ENCODE results near the gene AHI1. TPM values are rescaled to one million over a fixed set of nuclear protein-coding genes. Genes with fewer than 3 reads are reported as not detected.

Gene AHI1
- total RNA-seq, 1 donor from 2014 or later: 34.0 TPM

DNA sequence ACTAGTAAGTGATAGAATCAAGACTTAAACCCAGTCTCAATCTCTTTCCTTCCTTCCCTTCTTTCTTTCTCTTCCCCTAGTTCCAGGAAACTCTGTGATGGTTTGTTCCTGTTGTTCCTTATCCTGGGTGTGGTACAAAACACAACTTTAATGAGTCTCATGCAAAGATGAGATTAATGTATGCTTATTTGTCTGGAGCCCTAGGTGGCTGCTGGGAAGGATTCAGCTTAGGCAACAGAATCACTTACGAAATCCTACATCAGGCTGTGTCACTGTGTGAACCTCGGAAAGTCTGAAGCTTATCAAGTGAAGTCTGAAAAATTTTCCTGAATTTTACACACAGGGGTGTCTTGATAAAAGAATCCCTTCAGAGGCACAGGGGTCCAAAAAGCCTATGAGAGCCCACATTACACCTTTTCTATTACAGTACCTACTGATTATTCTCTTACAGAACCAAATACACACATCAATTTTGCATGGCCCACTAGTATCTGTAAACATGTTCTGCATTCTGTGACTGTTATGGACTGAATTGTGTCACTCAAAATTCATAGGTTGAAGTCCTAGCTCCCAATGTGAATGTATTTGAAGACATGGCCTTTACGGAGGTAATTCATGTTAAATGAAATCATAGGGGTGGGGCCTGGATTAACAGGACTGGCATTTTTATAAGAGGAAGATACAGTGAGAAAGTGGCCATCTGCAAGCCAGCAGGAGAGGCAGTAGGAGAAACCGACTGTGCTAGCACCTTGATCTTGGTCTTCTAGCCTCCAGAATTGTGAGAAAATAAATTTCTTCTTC, 171.7 kb downstream of the AHI1 start:
- no peak for DNase-seq

- DNase-seq: no peak
Measured at GRCh38 chr6:135324531-135324930, 173.0 kb downstream of the AHI1 start.

- DNase-seq: no peak
Measured at GRCh38 chr6:135323979-135324378, 173.6 kb downstream of the AHI1 start.

- no peak for DNase-seq
Measured at GRCh38 chr6:135323202-135323668, 174.3 kb downstream of the AHI1 start.

- peak; percentile 8 for DNase-seq
Measured at GRCh38 chr6:135322427-135323201, 174.9 kb downstream of the AHI1 start.

- no peak for DNase-seq
Measured at GRCh38 chr6:135320721-135321621, 176.6 kb downstream of the AHI1 start.

GRCh38 chr6:135319819-135320218, 177.7 kb downstream of the AHI1 start:
- DNase-seq: no peak

DNA sequence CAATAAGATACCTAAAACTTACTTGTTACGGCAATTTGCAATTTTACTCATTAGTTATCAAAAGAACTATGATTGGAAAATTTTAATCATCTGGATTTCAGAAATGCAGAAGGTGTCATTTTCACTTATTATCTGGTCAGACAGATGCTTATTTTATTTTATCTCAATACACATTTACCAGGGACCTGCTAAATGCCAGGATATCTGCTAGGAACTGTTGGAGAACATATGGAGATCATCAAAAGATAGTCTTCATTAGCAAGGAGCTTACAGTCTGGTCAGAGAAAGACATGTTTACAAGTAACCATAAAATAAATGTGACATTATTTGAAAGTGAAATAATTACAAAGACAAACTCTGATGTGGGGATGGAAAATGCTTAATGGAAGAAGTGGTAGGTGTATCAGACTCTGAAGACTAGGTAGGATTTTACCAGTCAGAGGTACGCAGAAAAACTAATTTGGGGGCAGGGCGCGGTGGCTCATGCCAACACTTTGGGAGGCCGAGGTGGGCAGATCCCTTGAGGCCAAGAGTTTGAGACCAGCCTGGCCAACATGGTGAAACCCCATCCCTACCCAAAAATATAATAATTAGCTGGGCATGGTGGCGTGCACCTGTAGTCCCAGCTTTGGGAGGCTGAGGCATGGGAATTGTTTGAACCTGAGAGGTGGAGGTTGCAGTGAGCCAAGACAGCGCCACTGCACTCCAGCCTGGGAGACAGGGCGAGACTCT, 178.6 kb downstream of the AHI1 start:
- DNase-seq: no peak

- DNase-seq: no peak
Measured at GRCh38 chr6:135314543-135314942, 183.0 kb downstream of the AHI1 start.

DNA sequence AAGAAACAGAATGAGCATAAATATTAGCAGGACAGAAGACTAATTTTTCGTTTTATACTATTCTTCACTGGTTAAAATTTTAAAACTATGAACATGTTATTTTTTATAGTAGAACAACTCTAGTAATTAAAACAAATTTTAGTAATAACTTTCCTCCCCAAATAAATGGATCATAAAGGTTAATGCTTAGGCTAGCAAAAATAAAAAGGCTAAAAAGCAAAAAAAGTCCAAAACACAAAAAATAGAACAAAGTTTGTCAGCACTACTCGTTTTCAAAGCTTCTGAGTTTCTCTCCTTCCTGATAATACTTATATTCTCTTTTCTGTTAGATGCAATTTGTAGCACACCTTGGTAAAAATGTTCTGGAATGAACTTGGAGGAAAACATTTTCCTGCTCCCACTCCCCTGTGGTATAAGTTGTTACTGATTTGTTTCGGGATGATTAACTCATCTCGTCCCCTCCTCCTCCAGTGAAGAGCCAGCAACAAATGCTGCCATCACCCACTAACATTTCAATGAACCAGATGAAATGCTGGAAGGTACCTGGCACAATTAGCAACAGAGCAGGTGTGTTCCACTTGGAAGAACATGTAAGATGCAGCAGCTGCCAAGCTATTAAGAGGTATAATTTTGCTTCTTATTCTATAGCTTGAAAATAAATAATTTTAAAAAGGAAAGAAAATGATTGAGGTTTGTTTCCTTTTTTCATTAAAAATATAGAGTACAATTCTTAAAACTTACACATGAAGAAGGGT, 185.9 kb downstream of the AHI1 start:
- DNase-seq: peak; percentile 13

- peak; percentile 32 for DNase-seq
Measured at GRCh38 chr6:135310291-135310690, 187.2 kb downstream of the AHI1 start.

DNA sequence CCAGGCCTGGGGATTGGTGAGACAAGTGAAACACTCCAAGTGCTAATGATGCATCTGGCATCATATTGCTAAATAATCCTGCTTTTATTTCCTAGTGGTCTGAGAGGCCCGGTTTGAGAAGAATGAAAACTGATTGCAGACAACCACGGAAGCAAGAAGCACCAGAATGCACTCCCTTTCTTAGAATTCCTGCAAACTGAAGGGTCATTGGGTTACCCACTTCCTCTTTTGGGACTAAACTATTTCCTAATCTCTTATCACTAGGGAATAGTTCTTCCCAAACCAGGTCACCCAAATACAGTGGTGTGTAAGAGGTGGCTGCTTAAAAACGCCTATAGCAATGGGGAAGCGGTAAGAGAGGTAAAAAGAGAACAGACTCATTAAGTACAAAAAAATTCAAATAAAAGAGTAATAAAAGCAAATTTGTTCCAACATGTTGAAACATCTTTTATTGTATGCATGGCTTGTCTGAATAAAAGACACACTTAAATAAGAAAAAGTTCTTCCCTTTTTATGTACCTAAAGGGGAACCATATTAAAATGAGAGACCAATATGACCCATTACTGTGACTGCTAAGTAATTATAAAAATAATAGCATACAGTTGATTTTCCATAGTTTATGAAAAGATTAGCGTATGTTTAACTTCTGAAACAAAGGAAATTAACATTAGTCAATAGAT, 190.7 kb downstream of the AHI1 start:
- no peak for DNase-seq

DNA sequence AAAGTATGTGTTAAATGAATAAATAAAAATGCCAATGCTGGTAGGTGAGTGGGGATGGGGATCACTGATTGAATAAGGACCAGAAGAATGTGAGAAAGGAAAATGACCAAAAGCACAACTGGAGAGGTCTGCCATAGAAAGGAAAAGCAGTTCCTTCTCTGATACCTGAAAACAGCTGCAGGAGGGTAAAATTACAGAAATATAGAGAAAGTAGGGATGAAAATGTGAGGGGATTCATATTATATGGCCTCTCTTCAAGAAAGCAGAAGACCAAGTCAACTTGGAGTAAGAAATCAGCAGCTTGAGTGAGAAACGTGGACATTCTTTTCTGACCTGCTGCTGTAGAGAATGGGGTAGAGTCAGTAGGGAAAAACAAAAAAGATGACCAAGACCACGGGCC, 191.4 kb downstream of the AHI1 start:
- no peak for DNase-seq

DNA sequence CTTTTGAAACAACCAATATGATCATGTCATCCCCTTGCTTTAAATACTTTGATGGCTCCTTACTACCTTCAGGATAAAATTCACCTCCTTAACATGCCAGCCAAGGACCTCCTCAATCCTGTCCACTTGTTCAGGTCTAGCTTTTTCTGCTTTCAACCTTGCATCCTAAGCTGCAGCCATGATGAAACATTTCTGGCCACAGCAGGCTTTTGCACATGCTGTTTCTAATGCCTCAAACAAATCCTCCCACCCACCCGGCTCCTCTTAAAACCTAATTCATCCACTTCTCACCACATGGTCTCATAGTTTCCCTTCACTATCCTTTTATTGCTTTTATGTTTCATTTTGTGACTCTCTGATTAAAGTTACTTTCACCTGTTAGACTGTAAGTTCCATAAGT, 191.9 kb downstream of the AHI1 start:
- no peak for DNase-seq

GRCh38 chr6:135304883-135305282, 192.7 kb downstream of the AHI1 start:
- no peak for DNase-seq

DNA sequence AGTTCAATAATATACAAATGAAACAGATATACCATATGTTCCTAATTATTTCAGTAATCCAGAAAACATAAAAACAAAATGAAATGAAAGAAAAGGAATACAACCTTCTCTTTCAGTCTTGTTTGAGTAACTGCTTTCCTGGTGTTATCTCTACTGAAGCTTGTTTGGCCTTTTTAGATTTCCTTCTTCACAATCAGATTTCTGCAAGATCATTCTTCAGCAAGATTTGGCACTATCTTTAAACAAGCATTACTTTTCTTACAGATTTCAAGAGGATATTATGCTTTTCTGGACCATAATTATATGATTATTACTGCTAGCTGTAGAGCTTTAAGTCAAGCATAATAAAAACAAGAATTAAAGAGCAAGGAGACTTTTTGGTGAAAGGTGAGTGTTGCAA, 196.2 kb downstream of the AHI1 start:
- no peak for DNase-seq

DNA sequence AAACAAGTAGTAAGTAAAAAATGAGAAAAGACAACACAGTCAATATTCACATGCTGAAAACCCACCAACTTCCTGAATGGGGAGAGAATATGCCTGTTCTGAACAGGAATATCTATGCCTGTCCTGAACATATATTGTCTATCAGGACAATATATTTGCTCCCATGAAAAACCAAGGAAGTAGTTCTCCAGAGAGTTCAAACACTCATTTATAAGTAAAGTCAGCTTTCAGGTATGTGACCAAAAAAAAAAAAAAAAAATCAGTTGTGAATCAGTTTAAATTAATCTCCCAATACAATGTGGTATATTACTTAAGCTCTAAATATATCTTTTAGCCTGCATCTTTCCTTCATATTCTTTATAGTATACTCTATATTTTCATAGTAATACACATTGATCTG, 197.0 kb downstream of the AHI1 start:
- DNase-seq: no peak

- DNase-seq: no peak
Measured at GRCh38 chr6:135299256-135299655, 198.3 kb downstream of the AHI1 start.

DNA sequence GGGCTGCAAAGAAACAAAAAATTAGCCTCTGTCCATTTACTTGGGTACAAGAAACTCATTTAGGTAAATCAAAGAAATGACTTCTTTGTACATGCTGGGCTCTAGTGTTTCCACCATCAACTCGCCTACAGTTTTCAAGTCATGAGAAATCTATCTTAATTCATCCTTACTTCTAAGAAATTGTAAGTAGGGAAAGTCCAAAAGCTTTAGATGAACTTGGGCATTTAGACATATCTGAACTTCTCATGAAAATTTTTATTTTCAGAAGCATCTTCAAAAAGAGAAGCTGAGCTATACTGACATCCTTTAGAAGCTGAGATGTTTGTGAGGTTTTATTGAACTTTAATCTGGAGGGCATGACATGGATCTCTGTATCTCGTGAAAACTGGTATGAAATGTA, 199.1 kb downstream of the AHI1 start:
- DNase-seq: no peak

- DNase-seq: no peak
Measured at GRCh38 chr6:135296715-135297114, 200.8 kb downstream of the AHI1 start.
